HG03439 (cell line): Measurements from ENCODE around the gene GZMA.
"Not testable (repeated sequence)": the region's sequence is repeated elsewhere in the genome, so short reads cannot be mapped to it uniquely, and the experiment has no call there.

Experiments
- ATAC-seq: cut with Tn5 transposase; IDR thresholded peaks from one replicate; pipeline ENCODE4 v1.9.1; 2021; ENCODE audit warnings: mild to moderate bottlenecking, moderate library complexity; ENCODE audit not compliant: unreplicated experiment

GZMA gene

GRCh38 chr5:55102348-55102747, at the start of gene GZMA:
GZMA (plus strand) TSS chr5:55102646; CDS start chr5:55102683, 37 bp downstream.
- ATAC-seq: no peak

DNA sequence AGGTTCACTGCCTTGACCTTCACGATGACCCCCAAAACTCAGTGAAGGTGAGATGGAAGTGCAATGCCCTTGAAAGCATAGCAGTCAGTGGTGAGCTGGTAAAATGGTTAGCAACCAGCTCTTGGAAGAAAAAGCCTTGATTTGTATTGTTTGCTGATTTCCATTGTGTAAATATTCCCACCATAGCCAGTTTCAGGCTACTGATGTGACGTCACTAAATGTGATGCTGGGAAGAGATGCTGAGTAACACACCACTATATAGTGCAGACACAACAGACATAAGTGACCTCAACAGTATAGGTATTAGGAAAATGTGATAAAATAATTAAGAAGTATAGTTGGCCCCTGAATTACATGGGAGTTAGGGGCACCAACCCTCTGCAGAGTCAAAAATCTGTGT, 47.3 kb upstream of the GZMA start:
- no peak for ATAC-seq

GRCh38 chr5:55062039-55062779, 40.2 kb upstream of the GZMA start:
- ATAC-seq: no peak

GRCh38 chr5:55063220-55063863, 39.1 kb upstream of the GZMA start:
- ATAC-seq: no peak

- ATAC-seq: no peak
These were observed 38.5 kb upstream of the GZMA start for GRCh38 chr5:55063899-55064298.

- ATAC-seq: no peak
These were observed 37.9 kb upstream of the GZMA start for GRCh38 chr5:55064523-55064922.

GRCh38 chr5:55066277-55066676, 36.2 kb upstream of the GZMA start:
- ATAC-seq: no peak

DNA sequence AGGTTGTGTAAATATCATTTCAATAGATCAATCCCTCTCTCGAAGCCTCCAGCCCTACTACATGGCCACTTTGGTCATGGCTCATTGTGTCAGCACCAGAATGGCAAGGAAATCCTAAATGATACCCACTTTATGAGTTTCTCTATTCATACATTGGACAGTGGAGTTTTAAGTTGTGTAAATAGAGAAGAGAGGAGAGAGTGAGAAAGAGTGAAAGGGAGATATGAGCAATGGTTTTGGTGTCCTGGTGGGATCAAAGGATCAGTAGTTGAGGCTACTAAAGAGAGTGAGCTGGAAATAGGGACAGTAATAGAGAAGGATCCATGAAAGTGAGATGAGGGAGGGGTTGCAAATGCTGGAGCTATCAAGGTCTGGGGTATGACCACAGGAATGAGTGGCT, 31.5 kb upstream of the GZMA start:
- no peak for ATAC-seq

DNA sequence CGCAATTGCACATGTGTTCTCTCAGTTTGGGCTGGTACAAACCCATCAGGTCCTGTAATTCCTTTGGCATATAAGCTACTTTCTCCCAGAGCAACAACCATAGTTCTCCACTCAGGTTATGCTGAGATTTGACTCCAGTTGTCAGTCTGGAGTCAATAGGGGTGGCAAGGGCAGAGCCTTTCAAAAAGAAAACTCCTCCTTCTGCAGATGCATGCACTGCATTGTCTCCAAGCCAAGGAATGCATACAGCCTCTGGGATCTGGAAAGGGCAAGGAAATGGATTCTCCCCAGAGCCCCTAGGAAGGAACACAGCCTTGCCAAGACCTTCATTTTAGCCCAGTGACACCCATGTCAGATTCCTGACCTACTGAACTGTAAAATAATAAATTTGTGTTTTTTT, 31.0 kb upstream of the GZMA start:
- no peak for ATAC-seq

DNA sequence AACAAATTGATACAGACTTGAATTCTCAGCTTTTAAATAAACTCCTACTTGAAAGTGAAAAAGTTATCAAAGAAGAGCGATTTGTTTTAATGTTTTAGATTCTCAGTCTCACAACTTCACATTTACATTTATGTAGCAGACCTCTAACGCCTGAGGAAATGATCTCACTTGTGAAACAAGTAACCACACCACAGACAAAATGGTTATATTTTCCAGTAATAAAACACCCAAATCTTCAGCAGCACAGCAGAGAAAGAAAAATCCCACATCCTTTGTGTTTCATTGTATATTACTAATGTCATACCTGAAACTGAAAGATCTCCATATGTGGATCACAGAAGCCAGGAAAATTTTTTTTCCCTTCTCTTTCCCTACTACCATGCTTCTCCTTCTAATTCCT, 29.8 kb upstream of the GZMA start:
- ATAC-seq: no peak

DNA sequence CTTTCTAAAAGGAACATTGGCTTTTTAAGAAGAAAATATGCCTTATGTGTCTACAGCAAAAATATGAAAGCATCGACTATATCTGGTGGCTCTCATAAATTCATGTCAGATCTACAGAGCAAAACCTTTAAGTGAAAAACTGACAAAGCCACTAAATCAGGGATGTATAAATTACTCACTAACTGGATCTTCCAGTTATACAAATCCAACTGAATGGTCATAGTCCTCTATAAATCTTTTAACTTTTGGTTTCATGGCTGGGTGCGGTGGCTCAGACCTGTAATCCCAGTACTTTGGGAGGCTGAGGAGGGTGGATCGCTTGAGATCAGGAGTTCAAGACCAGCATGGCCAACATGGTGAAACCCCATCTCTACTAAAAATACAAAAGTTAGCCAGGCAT, 29.2 kb upstream of the GZMA start:
- no peak for ATAC-seq

DNA sequence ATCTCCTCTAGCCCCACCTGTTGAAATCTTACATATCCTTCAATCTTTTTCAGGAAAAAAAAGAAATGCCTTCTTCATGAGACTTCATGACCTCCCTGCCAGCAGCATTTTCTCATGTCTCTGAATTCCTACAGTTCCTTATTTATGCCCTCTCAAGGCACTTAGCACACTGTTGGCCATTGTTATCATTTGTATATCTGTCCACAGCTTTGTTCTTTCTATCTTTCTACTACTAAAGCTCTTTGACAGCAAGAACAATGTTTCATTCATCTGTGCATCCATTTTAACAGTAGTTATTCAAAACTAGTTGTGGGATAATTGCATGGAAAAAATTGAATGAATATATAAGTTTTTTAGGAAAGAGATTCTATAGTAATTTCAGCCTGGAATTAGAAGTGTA, 20.9 kb upstream of the GZMA start:
- no peak for ATAC-seq

DNA sequence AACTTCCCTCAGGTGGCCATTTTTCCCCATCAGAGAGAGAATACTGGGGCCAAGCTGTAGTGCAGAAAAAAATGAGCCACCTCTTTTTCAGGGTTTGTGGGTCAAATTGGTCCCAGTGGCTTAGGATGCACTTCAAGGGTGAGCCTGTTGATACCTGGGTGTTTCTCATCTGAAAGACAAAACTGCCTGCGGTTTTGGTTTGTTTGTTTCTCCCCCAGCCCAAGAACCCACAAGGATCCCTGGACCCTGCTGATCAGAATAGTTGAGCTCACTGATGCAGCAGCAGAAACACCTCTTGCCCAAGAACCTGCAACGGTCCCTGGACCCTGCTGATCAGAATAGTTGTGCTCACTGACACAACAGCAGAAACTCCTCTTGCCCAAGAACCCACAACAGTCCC, 13.1 kb upstream of the GZMA start:
- not testable (repeated sequence) for ATAC-seq

GRCh38 chr5:55091011-55091410, 11.4 kb upstream of the GZMA start:
- not testable (repeated sequence) for ATAC-seq

DNA sequence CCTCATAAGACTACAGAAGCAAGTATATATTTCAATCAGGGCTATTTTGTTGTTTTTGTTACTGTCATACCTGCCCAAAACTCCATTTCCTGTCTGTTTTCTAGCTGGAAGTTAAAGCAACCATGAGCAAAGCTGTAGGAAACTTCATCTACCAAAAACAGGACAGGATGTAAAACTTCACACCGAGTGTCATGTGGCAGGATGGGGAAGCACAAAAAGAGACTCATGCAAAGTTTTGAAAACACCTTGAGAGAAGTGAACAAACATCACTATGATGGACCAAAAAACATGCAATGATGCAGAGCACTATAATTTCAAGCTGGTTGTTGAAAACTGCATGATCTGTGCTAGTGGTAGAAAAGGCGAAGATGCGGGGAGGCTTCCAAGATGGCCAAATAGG, 6.3 kb upstream of the GZMA start:
- no peak for ATAC-seq

DNA sequence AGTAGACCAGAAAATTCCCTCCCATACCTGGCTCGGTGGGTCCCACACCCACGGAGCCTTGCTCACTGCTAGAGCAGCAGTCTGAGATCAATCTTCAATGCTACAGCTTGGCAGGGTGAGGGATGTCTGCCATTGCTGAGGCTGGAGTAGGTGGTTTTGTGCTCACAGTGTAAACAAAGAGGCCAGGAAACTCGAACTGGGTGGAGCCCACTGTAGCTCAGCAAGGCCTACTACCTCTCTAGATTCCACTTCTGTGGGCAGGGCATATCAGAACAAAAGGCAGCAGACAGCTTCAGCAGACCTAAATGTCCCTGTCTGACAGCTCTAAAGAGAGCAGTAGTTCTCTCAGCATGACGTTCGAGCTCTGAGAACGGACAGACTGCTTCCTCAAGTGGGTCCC, 5.6 kb upstream of the GZMA start:
- ATAC-seq: no peak

GRCh38 chr5:55101148-55101547, 1.3 kb upstream of the GZMA start:
- not testable (repeated sequence) for ATAC-seq

DNA sequence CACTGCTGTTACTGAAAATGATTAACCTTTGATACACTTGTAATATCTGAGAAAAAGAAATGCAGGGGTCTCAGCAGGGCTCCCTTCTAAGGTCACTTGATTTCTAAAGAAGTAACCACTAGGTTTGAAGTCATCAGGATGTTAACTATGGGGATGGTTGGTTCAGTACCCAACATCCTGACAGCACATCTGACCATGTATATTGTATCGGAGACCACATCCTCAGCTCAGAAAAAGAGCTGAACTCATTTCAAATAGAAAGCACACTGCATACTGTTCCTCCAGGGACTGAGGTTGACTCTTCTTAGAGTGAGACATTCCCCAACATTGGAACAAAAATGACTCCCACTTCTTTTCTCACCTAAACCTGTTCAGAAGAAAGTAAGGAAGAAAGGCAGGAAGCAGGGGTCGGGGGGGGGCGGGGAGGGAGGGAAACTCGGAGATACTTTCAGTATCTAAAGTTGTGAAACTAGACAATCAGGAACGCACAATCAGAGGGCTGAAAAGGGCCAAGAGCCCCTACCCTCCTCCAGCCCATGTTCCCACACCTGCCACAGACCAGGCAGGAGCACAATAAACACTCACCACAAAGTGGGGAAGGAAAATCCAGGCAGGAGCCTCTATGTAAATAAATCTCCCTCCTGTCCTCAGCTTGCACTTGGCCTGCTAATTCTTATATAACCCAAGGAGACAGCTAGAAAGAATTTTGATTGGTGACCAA, 730 bp upstream of the GZMA start:
- no peak for ATAC-seq

GRCh38 chr5:55104036-55104772, 1.8 kb downstream of the GZMA start:
- ATAC-seq: no peak

DNA sequence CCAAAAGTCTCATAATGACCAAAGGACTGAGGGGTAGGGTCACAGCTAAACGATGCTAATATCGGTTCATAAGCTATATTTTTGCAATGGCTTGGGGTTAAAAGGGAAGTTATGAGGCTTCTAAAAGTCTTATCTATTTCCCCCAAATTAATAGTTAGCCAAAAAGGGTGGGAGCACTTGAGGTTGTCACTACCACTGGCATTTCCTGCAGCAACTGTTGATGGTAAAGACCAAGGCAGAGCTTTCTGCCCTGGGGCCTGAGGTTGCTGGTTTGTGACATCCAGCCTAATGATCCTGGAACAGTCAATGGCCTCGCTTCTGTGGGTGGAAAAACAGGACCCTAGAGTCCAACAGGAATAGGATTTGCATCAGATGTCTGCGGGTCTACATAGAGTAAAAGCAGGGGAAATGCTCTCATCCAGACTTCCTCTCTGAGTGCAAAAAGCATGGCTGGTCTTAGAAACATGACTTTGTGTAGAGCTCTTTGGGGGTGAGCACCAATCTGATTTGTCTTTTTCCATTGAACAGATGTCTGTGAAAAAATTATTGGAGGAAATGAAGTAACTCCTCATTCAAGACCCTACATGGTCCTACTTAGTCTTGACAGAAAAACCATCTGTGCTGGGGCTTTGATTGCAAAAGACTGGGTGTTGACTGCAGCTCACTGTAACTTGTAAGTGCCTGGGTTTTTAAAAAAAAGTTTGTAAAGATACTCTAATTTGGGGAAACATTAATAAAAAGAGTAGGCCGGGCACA, 2.7 kb downstream of the GZMA start:
- no peak for ATAC-seq

GRCh38 chr5:55105976-55106375, 3.5 kb downstream of the GZMA start:
- ATAC-seq: not testable (repeated sequence)
